ENCODE results near the gene IGFLR1.
"Not testable (repeated sequence)": the region's sequence is repeated elsewhere in the genome, so short reads cannot be mapped to it uniquely, and the experiment has no call there.

IGFLR1 gene

DNA sequence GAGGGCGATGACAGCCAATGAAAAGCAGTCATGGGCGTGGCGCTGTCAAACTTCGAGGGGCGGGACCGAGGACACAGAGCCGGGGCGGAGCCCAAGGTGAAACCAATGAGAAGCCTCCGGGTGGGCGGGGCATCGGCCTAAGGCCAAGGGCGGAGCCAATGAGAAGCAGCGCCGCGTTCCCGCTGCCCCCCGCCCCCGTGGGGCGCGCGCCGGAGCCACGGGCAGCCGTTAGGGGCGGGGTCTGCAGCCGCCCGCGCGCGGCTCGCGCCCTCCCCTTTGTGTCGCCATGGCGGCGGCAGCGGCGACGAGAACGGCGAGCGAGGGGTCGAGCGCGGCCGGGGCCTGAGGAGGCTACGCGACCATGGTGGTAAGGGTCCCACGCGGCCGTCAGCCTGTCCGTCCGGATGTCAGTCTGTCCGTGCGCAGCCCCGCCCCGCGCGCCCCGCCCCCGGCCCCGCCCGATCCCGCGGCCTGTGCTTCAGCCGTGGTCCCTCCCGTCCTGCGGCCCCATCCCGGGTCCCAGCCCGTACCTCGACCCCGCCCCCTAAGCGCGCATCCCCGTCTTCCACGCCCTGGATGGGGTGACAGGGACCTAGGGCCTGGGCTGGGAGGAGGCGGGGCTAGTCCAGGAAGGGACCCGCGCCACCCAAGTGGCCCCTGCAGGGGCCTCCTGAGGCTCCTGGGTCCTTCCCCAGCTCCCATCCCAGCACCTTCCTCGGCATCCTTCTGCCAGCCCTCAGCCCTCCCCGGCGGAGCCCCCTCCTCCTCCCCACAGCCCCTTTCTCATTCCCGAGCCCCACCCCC, 33.2 kb upstream of the IGFLR1 start, which contains the start of gene ARHGAP33:
ARHGAP33 (plus strand) TSS at position 267 of the 804 bp plus-strand sequence; CDS start at position 362, 95 bp downstream.
- peaks cover 9% of the 10 kb centered on the region for H3K4me1 ChIP-seq (ENCODE audit: control insufficient read depth, insufficient read depth, low read length)
- no peaks in the 10 kb centered on the region for H3K9me3 ChIP-seq (replicated peaks; ENCODE audit: low read length)
- H3K9ac ChIP-seq (ENCODE audit: low read depth, low read length) = peak within 1 kb of the TSS; percentile 79
- peaks cover 3% of the 10 kb centered on the region for H3K36me3 ChIP-seq (ENCODE audit: insufficient read depth, low read length)
- H3K4me2 ChIP-seq (ENCODE audit: low read length) = peak within 1 kb of the TSS; percentile 89
- H3K27me3 ChIP-seq (ENCODE audit: control insufficient read depth, insufficient read depth, low read length) = no peaks in the 10 kb centered on the region
- peak within 1 kb of the TSS; percentile 78 for H3K4me3 ChIP-seq (ENCODE audit: low read length)

DNA sequence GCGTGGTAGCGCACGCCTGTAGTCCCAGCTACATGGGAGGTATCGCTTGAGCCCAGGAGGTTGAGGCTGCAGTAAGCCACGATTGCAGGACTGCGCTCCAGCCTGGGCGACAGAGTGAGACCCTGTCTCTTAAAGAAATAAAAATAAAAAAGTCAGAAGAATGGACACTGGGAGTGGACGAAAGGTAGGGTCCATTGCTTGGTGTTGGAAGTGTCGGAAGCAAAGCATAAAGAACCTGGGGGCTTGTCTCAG, 32.7 kb upstream of the IGFLR1 start:
- Histone ChIP-seq H3K4me1 (ENCODE audit: control insufficient read depth, insufficient read depth, low read length) (peaks cover 9% of the 10 kb centered on the region), H3K27me3 (ENCODE audit: control insufficient read depth, insufficient read depth, low read length) (no peaks in the 10 kb centered on the region), H3K36me3 (ENCODE audit: insufficient read depth, low read length) (peaks cover 1% of the 10 kb centered on the region), H3K4me3 (ENCODE audit: low read length) (peak overlapping the region; percentile 66), H3K4me2 (ENCODE audit: low read length) (peak overlapping the region; percentile 87), H3K9me3 (replicated peaks; ENCODE audit: low read length) (no peaks in the 10 kb centered on the region), H3K9ac (ENCODE audit: low read depth, low read length) (no peak overlapping the region)

DNA sequence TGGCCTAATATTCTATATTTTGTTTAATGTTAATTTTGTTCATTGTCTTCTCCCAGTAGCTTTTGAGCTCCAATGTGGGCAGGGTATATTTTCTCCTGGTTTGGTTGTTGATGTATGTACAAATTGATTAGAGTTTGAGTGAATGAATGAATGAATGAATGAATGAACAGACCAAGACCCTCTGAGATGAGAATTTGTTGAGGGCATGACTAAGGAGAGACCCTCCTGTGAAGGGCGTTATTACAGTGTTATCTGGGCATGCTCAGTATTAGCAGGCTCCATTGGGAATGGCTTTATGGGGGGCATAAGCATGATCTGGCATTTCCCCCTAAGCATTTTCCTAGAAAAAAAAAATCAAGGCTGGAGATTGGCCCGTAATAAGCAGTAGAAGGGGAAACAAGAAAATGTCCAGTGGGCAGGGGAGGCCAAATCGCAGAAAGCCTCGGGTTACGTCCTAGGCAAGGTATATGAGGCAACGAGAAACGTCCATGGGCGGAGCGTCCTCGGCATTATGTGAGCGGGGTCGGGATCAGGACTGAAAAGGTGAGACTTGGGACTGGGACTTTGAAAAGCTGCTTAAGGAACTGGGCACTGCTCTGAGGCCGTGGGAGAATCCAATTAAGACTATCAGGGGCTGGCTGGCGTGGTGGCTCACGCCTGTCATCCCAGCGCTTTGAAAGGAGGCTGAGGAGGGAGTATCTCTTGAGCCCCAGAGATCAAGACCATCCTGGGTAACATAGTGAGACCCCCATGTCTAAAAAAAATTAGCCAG, 32.2 kb upstream of the IGFLR1 start:
- no peaks in the 10 kb centered on the region for H3K9me3 ChIP-seq (replicated peaks; ENCODE audit: low read length)
- H3K36me3 ChIP-seq (ENCODE audit: insufficient read depth, low read length) = no peaks in the 10 kb centered on the region
- peaks cover 9% of the 10 kb centered on the region for H3K4me1 ChIP-seq (ENCODE audit: control insufficient read depth, insufficient read depth, low read length)
- no peaks in the 10 kb centered on the region for H3K27me3 ChIP-seq (ENCODE audit: control insufficient read depth, insufficient read depth, low read length)
- peak overlapping the region; percentile 87 for H3K4me2 ChIP-seq (ENCODE audit: low read length)
- peak overlapping the region; percentile 66 for H3K4me3 ChIP-seq (ENCODE audit: low read length)
- no peak overlapping the region for H3K9ac ChIP-seq (ENCODE audit: low read depth, low read length)

DNA sequence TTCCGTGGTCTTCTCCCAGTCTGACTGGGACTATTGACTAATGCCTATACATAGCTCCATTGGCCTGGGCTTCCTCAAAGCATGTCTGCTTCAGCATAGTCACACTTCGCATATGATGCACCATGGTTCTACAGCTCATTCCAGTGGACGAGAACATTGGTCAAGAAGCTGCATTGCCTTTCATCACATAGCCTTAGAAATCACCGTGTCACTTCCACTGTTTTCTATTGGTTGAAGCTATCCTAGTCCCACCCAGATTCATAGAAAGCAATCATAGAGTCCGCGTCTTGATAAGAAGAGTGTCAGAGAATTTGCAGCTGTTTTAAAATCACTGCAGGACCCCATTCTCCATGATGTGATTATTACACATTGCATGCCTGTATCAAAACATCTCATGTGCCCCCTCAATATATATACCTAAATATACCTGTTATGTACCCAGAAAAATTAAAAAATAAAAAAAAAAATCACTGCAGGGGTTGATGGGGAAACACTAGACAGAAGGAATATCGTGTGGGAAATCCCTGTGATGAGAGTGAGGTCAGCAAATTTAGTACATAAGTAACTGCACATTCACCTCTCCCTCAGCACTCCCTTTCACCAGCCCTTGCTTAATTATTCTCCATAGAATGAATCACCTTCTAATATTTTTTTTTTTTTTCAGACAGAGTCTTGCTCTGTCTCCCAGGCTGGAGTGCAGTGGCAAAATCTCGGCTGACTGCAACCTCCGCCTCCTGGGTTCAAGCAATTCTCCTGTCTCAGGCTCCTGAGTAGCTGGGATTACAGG, 31.0 kb upstream of the IGFLR1 start:
- peaks cover 9% of the 10 kb centered on the region for H3K4me1 ChIP-seq (ENCODE audit: control insufficient read depth, insufficient read depth, low read length)
- no peaks in the 10 kb centered on the region for H3K9me3 ChIP-seq (replicated peaks; ENCODE audit: low read length)
- no peak overlapping the region for H3K4me3 ChIP-seq (ENCODE audit: low read length)
- no peak overlapping the region for H3K4me2 ChIP-seq (ENCODE audit: low read length)
- H3K27me3 ChIP-seq (ENCODE audit: control insufficient read depth, insufficient read depth, low read length) = no peaks in the 10 kb centered on the region
- H3K9ac ChIP-seq (ENCODE audit: low read depth, low read length) = no peak overlapping the region
- H3K36me3 ChIP-seq (ENCODE audit: insufficient read depth, low read length) = peaks cover 4% of the 10 kb centered on the region

DNA sequence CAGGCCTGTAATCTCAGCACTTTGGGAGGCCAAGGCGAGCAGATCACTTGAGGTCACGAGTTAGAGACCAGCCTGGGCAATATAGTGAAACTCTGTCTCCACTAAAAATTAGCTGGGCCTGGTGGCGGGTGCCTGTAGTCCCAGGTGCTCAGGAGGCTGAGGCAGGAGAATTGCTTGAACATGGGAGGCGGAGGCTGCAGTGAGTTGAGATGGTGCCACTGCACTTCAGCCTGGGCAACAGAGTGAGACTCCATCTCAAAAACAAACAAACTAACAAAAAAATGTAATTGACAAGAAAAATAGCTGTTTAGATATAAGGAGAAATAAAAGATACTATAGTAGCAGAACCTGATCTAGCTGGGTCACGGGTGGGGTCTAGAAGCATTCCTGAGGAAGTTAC, 30.1 kb upstream of the IGFLR1 start:
- H3K4me1 ChIP-seq (ENCODE audit: control insufficient read depth, insufficient read depth, low read length); H3K27me3 ChIP-seq (ENCODE audit: control insufficient read depth, insufficient read depth, low read length); H3K9me3 ChIP-seq (replicated peaks; ENCODE audit: low read length); H3K4me3 ChIP-seq (ENCODE audit: low read length); H3K9ac ChIP-seq (ENCODE audit: low read depth, low read length); H3K4me2 ChIP-seq (ENCODE audit: low read length); H3K36me3 ChIP-seq (ENCODE audit: insufficient read depth, low read length): not testable (repeated sequence)

DNA sequence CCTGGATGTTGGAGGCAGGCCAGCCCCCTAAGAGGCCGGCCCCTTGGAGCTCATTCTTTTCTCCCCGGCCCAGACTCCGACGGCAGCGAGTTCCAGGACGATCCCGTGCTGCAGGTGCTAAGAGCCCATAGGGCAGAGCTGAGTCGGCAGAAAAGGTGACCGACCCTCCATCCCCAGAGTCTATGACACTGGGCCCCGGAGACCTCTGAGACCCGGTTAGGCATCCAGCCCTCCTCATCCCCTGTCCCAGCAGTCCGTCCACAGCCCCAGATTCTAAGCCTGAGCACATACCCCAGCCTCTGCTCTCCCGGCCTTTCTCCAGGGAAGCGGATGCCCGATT, 25.8 kb upstream of the IGFLR1 start:
- H3K9ac ChIP-seq (ENCODE audit: low read depth, low read length) = no peak overlapping the region
- no peak overlapping the region for H3K4me2 ChIP-seq (ENCODE audit: low read length)
- no peaks in the 10 kb centered on the region for H3K9me3 ChIP-seq (replicated peaks; ENCODE audit: low read length)
- no peaks in the 10 kb centered on the region for H3K27me3 ChIP-seq (ENCODE audit: control insufficient read depth, insufficient read depth, low read length)
- no peak overlapping the region for H3K4me3 ChIP-seq (ENCODE audit: low read length)
- no peaks in the 10 kb centered on the region for H3K4me1 ChIP-seq (ENCODE audit: control insufficient read depth, insufficient read depth, low read length)
- H3K36me3 ChIP-seq (ENCODE audit: insufficient read depth, low read length) = peaks cover 19% of the 10 kb centered on the region

DNA sequence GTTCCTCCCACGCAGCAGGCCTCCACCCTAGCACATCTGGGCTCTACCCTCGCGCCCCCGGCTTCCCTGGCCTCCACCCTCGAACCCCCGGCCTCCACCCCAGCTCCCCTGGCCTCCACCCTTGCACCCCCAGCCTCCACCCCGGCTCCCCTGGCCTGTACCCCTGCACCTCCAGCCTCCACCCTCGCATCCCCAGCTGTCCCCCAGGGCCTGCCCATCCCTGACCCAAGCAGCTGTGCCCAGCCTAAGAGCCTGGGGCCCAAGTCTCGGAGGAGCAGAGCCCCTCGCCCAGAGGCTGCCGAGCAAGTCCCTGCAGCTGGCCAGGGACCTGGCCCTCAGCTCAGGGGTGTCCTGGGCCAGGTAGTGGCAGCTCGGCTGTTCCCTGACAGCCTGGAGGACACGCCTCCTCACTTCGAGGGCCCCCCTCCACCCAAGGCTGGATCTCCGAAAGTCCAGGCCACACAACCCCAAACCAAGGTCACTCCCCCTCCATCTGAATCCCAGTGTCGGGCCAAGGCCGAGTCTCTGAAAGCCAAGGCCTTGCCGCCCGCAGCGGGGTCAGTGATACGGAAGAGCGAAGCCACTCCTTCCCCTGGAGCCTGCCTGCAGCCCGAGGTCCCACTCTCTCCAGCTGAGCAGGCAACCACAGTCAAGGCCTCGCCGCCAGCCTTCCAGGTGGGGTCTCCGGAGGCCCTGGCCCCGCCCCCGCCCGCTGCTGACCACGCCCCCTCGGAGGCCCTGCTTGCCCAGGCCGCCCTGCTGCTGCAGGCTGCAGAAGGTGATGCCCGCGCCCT, 25.2 kb upstream of the IGFLR1 start:
- H3K9ac ChIP-seq (ENCODE audit: low read depth, low read length) = no peak overlapping the region
- no peak overlapping the region for H3K4me2 ChIP-seq (ENCODE audit: low read length)
- no peaks in the 10 kb centered on the region for H3K27me3 ChIP-seq (ENCODE audit: control insufficient read depth, insufficient read depth, low read length)
- no peaks in the 10 kb centered on the region for H3K4me1 ChIP-seq (ENCODE audit: control insufficient read depth, insufficient read depth, low read length)
- H3K36me3 ChIP-seq (ENCODE audit: insufficient read depth, low read length) = peaks cover 19% of the 10 kb centered on the region
- H3K9me3 ChIP-seq (replicated peaks; ENCODE audit: low read length) = no peaks in the 10 kb centered on the region
- H3K4me3 ChIP-seq (ENCODE audit: low read length) = no peak overlapping the region

DNA sequence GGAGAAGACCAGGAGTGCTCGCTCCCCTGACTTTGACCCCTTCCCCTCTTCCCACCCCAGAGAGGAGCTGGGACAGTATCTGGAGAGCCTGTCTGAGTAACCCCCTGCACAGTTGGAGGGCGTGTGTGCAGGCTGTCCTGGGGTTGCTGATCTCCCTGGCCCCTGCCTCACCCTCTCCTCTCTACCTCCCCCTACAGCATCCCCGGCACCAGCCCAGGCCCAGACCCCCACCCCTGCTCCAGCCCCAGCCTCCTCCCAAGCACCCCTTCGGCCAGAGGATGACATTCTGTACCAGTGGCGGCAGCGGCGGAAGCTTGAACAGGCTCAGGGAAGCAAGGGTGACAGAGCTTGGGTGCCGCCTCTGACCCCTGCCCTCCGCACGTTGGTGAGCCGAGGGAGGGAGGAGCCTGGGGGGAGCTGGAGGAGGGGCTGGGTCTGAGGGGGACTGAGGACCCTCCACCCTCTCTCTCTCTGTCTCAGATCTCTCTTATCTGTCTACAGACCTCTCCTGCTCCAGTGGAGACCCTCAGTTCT, 24.4 kb upstream of the IGFLR1 start:
- no peak overlapping the region for H3K4me3 ChIP-seq (ENCODE audit: low read length)
- no peak overlapping the region for H3K4me2 ChIP-seq (ENCODE audit: low read length)
- no peak overlapping the region for H3K9ac ChIP-seq (ENCODE audit: low read depth, low read length)
- H3K36me3 ChIP-seq (ENCODE audit: insufficient read depth, low read length) = peaks cover 25% of the 10 kb centered on the region
- no peaks in the 10 kb centered on the region for H3K4me1 ChIP-seq (ENCODE audit: control insufficient read depth, insufficient read depth, low read length)
- H3K9me3 ChIP-seq (replicated peaks; ENCODE audit: low read length) = no peaks in the 10 kb centered on the region
- H3K27me3 ChIP-seq (ENCODE audit: control insufficient read depth, insufficient read depth, low read length) = no peaks in the 10 kb centered on the region

DNA sequence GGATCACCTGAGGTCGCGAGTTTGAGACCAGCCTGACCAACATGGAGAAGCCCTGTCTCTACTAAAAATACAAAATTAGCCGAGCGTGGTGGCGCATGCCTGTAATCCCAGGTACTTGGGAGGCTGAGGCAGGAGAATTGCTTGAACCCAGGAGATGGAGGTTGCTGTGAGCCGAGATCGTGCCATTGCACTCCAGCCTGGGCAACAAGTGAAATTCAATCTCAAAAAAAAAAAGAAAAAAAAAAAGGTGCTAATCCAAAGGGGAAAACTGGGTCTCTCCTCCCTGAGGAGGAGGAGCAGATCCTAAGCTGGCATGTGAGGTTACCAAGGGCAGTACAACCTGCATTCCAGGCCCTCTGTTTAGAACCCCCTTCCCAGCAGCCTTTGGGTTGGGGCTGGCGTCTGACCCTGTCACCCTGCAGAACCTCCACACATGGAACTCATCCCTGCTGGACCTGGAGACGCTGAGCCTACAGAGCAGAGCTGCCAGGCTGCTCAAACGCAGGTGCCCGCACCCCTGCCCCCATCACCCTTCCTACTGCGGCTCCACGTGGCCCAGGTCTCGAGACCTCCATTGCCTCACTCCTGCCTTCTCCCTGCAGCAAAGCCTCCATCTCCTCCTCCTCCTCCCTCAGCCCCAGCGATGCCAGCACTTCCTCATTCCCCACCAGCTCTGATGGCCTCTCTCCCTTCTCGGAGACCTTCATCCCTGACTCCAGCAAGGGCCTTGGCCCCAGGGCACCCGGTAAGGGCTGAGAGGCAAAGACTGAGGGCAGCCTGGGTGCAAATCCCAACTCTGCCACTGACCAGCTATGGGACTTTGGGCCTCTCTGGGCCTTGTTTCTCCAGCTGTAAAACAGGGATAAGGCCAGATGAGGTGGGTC, 22.4 kb upstream of the IGFLR1 start:
- Histone ChIP-seq H3K4me1 (ENCODE audit: control insufficient read depth, insufficient read depth, low read length) (peaks cover 4% of the 10 kb centered on the region), H3K27me3 (ENCODE audit: control insufficient read depth, insufficient read depth, low read length) (no peaks in the 10 kb centered on the region), H3K9me3 (replicated peaks; ENCODE audit: low read length) (no peaks in the 10 kb centered on the region), H3K4me2 (ENCODE audit: low read length) (no peak overlapping the region), H3K9ac (ENCODE audit: low read depth, low read length) (no peak overlapping the region), H3K4me3 (ENCODE audit: low read length) (no peak overlapping the region), H3K36me3 (ENCODE audit: insufficient read depth, low read length) (peaks cover 31% of the 10 kb centered on the region)

DNA sequence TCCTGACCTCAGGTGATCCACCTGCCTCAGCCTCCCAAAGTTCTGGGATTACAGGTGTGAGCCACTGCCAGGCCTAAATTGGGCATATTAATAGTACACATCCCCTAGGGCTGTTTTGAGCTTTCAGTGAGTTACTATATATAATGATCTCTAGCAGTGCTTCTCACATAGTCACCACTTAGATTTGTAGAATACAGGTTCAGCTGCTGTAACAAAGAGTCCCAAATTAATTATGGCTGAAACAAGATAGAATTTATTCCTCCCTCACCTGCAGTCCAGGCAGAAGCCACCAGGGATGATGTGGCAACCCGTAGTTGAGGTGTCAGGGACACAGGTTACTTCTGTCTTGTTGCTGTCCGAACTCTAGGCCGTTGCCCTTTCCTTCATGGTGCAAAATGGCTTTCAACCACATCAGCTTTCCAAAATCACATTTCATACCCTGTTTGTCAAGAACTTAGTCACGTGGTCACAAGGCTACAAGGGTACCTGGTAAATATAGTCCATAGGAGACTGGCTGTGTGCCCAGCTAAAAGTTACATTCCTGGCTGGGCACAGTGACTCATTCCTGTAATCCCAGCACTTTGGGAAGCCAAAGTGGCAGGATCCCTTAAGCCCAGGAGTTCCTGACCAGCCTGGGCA, 18.6 kb upstream of the IGFLR1 start:
- no peak overlapping the region for H3K4me2 ChIP-seq (ENCODE audit: low read length)
- H3K27me3 ChIP-seq (ENCODE audit: control insufficient read depth, insufficient read depth, low read length) = no peaks in the 10 kb centered on the region
- peaks cover 29% of the 10 kb centered on the region for H3K4me1 ChIP-seq (ENCODE audit: control insufficient read depth, insufficient read depth, low read length)
- H3K4me3 ChIP-seq (ENCODE audit: low read length) = no peak overlapping the region
- H3K9me3 ChIP-seq (replicated peaks; ENCODE audit: low read length) = no peaks in the 10 kb centered on the region
- no peak overlapping the region for H3K9ac ChIP-seq (ENCODE audit: low read depth, low read length)
- H3K36me3 ChIP-seq (ENCODE audit: insufficient read depth, low read length) = peaks cover 22% of the 10 kb centered on the region

All from skeletal muscle satellite cell (primary cell).